Hepatocyte (in vitro differentiated cells): ENCODE measurements around the gene ERC2.

Source experiments
- CTCF ChIP-seq: fragments of 200-600 bp; sonication (generic); IDR thresholded peaks from 2 replicates; pipeline ENCODE4 v1.5.1; 2016; ENCODE audit warnings: antibody characterized with exemption, mild to moderate bottlenecking; ENCODE audit not compliant: poor library complexity
- EZH2 ChIP-seq: fragments of 200-600 bp; sonication (generic); IDR thresholded peaks from 2 replicates; pipeline ENCODE4 v1.6.1; 2016; ENCODE audit warnings: antibody characterized with exemption, mild to moderate bottlenecking, borderline replicate concordance
- EZH2phosphoT487 ChIP-seq: fragments of 200-600 bp; sonication (generic); IDR thresholded peaks from one replicate; pipeline ENCODE4 v1.6.1; 2018; ENCODE audit warnings: antibody characterized with exemption, mild to moderate bottlenecking, low read depth, moderate library complexity; ENCODE audit not compliant: unreplicated experiment, severe bottlenecking

DNA sequence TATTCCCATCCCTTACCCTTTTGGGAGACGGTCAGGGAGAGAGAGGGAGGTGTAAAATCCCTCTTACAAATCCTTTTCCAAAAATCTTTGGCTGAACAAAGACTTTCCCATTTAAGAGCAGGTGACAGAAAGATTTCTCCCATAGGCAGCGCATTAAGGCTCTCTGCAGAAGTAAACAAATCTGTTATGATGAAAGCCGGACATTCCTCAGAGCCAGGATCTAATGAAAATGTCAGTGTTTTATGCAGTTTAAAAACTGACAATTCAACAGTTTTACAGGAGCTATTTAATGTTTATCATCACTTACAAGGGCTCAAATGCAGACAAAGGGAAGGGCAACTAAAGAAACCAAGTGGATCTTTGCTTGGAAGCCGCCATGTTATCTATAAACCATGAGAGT lies 872.8 kb downstream of the ERC2 start:
- TF ChIP-seq CTCF (no peak), EZH2 (no peak), EZH2phosphoT487 (no peak)
